22Rv1 (cell line): ENCODE results near the gene SLU7.

ENCODE experiments used
- CTCF ChIP-seq: fragments of 450-650 bp; IDR thresholded peaks from 2 replicates; pipeline ENCODE4 v1.5.1; 2017; ENCODE audit warnings: mild to moderate bottlenecking
- ZFX ChIP-seq: fragments of 450-650 bp; IDR thresholded peaks from 2 replicates; pipeline ENCODE4 v1.6.1; 2017; ENCODE audit warnings: antibody characterized with exemption, borderline replicate concordance

GRCh38 chr5:160397492-160397891 lies 21.4 kb downstream of the SLU7 start:
- TF ChIP-seq CTCF (no peak), ZFX (no peak)
